Stimulated activated CD8-positive, alpha-beta memory T cell treated with anti-CD3 and anti-CD28 coated beads, Interleukin-4, amount 100 ng/mL, for 4 hours (primary cell): ENCODE results near the gene IL21.
A peak's percentile ranks its signal among the peaks of the same experiment; 100 is the strongest.
"Not testable (repeated sequence)": the region's sequence is repeated elsewhere in the genome, so short reads cannot be mapped to it uniquely, and the experiment has no call there.

Experiments
- DNase-seq, 2 donors: peaks; one replicate each; pipeline ENCODE4 v3.0.0-alpha.2; 2020; ENCODE audit warnings: low read depth in 2 of 2, low spot score in 1 of 2

IL21 gene

GRCh38 chr4:122577808-122578781 is 42.8 kb downstream of the IL21 start:
- peak in 1 of 2 donors; percentile 28 for DNase-seq

- DNase-seq: no peak
Measured at GRCh38 chr4:122577189-122577553, 43.7 kb downstream of the IL21 start.

- DNase-seq: no peak
Measured at GRCh38 chr4:122576261-122577188, 44.3 kb downstream of the IL21 start.

GRCh38 chr4:122574347-122574746 is 46.5 kb downstream of the IL21 start:
- DNase-seq: not testable (repeated sequence)

- no peak for DNase-seq
Measured at GRCh38 chr4:122562449-122562848, 58.4 kb downstream of the IL21 start.
